Neural progenitor cell (in vitro differentiated cells): ENCODE measurements around the gene ALLC. TPM values are rescaled to one million over a fixed set of nuclear protein-coding genes. Genes with fewer than 3 reads are reported as not detected.

ENCODE experiments used
- DNase-seq: peaks from one replicate; pipeline ENCODE4 v3.0.0-alpha.2; 2016; ENCODE audit warnings: low spot score
- H2AFZ ChIP-seq: fragments of 200-600 bp; sonication (generic); replicated peaks from 2 replicates; pipeline ENCODE4 v1.6.1; 2016; ENCODE audit warnings: antibody characterized with exemption
- H3F3A ChIP-seq: fragments of 200-600 bp; sonication (generic); 2 replicates; pipeline ENCODE4 v1.6.1; 2016; ENCODE audit warnings: antibody characterized with exemption, low read depth
- H3K27ac ChIP-seq: fragments of 200-600 bp; sonication (generic); 2 replicates; pipeline ENCODE4 v1.5.1; 2016; ENCODE audit warnings: mild to moderate bottlenecking
- H3K27me3 ChIP-seq: fragments of 200-600 bp; sonication (generic); 2 replicates; pipeline ENCODE4 v1.6.1; 2016; ENCODE audit warnings: mild to moderate bottlenecking, moderate library complexity
- H3K36me3 ChIP-seq: fragments of 200-600 bp; sonication (generic); 2 replicates; pipeline ENCODE4 v1.5.1; 2016
- H3K4me1 ChIP-seq: fragments of 200-600 bp; sonication (generic); 2 replicates; pipeline ENCODE4 v1.6.1; 2016; ENCODE audit warnings: mixed run types
- H3K4me2 ChIP-seq: fragments of 200-600 bp; sonication (generic); 2 replicates; pipeline ENCODE4 v1.6.1; 2016
- H3K4me3 ChIP-seq: fragments of 200-600 bp; sonication (generic); 2 replicates; pipeline ENCODE4 v1.5.1; 2016
- H3K79me2 ChIP-seq: fragments of 200-600 bp; sonication (generic); 2 replicates; pipeline ENCODE4 v1.6.1; 2016; ENCODE audit warnings: low read depth
- H3K9ac ChIP-seq: fragments of 200-600 bp; sonication (generic); 2 replicates; pipeline ENCODE4 v1.6.1; 2016
- H3K9me3 ChIP-seq: fragments of 200-600 bp; sonication (generic); 2 replicates; pipeline ENCODE4 v1.5.1; 2016; ENCODE audit warnings: low read depth
- H4K20me1 ChIP-seq: fragments of 200-600 bp; sonication (generic); 2 replicates; pipeline ENCODE4 v1.6.1; 2016; ENCODE audit warnings: low read depth
- H3K27ac Mint-ChIP-seq: 3 replicates; pipeline ENCODE4 v1.8.0; 2021; ENCODE audit warnings: mixed read lengths
- H3K27me3 Mint-ChIP-seq: 2 replicates; pipeline ENCODE4 v1.8.0; 2022; ENCODE audit warnings: low read depth, mild to moderate bottlenecking, inconsistent platforms, moderate library complexity, mixed read lengths; ENCODE audit not compliant: insufficient read depth
- H3K36me3 Mint-ChIP-seq: 3 replicates; pipeline ENCODE4 v1.8.0; 2021; ENCODE audit warnings: mixed read lengths
- H3K4me1 Mint-ChIP-seq: 3 replicates; pipeline ENCODE4 v1.8.0; 2021; ENCODE audit warnings: mixed read lengths
- H3K4me3 Mint-ChIP-seq: 3 replicates; pipeline ENCODE4 v1.8.0; 2021; ENCODE audit warnings: mild to moderate bottlenecking, moderate library complexity, mixed read lengths
- H3K9me3 Mint-ChIP-seq: 3 replicates; pipeline ENCODE4 v1.8.0; 2020; ENCODE audit warnings: mixed read lengths
- CTCF ChIP-seq: fragments of 200-600 bp; sonication (generic); IDR thresholded peaks from 2 replicates; pipeline ENCODE4 v1.5.1; 2017; ENCODE audit warnings: antibody characterized with exemption, mild to moderate bottlenecking
- EZH2 ChIP-seq: fragments of 200-600 bp; sonication (generic); IDR thresholded peaks from 2 replicates; pipeline ENCODE4 v1.6.1; 2017; ENCODE audit warnings: antibody characterized with exemption, mild to moderate bottlenecking, moderate library complexity
- EZH2phosphoT487 ChIP-seq: fragments of 200-600 bp; sonication (generic); IDR thresholded peaks from 2 replicates; pipeline ENCODE4 v1.6.1; 2017; ENCODE audit warnings: antibody characterized with exemption
- total RNA-seq: library from RNA; depleted of rRNA; stranded (reverse); fragments of >200 nt; gene quantifications from 2 replicates; pipeline ENCODE4 v1.2.3, GENCODE V29; 2015; ENCODE audit warnings: low replicate concordance

Gene ALLC
- total RNA-seq, 1 donor from 2014 or later: not detected

- Histone ChIP-seq H3K4me3 (no peak overlapping the region), H3K9ac (no peak overlapping the region), H3K27me3 (no peaks in the 10 kb centered on the region), H2AFZ (no peak overlapping the region), H3K27ac (no peak overlapping the region), H3K4me2 (no peak overlapping the region), H3K4me1 (no peaks in the 10 kb centered on the region), H3K9me3 (no peaks in the 10 kb centered on the region), H3F3A (no peaks in the 10 kb centered on the region), H3K79me2 (no peaks in the 10 kb centered on the region), H4K20me1 (no peaks in the 10 kb centered on the region), H3K36me3 (no peaks in the 10 kb centered on the region)
- DNase-seq: no peak
- Mint-ChIP-seq H3K9me3 (no peaks in the 10 kb centered on the region), H3K27me3 (peaks cover 7% of the 10 kb centered on the region), H3K36me3 (no peaks in the 10 kb centered on the region), H3K4me1 (peaks cover 7% of the 10 kb centered on the region), H3K4me3 (no peak overlapping the region), H3K27ac (no peak overlapping the region)
- no peak for TF ChIP-seq EZH2
- TF ChIP-seq EZH2phosphoT487: no peak
- TF ChIP-seq CTCF: no peak
These were observed 18.3 kb upstream of the ALLC start for GRCh38 chr2:3639653-3640052.

GRCh38 chr2:3641181-3641580 is 16.8 kb upstream of the ALLC start:
- Mint-ChIP-seq H3K27me3 (peaks cover 2% of the 10 kb centered on the region), H3K36me3 (no peaks in the 10 kb centered on the region), H3K4me1 (peaks cover 4% of the 10 kb centered on the region), H3K4me3 (no peak overlapping the region), H3K9me3 (no peaks in the 10 kb centered on the region), H3K27ac (no peak overlapping the region)
- Histone ChIP-seq H3F3A (no peaks in the 10 kb centered on the region), H3K9ac (no peak overlapping the region), H3K9me3 (no peaks in the 10 kb centered on the region), H3K36me3 (no peaks in the 10 kb centered on the region), H2AFZ (no peak overlapping the region), H3K4me1 (no peaks in the 10 kb centered on the region), H3K27ac (no peak overlapping the region), H3K4me2 (no peak overlapping the region), H3K4me3 (no peak overlapping the region), H4K20me1 (no peaks in the 10 kb centered on the region), H3K79me2 (no peaks in the 10 kb centered on the region), H3K27me3 (no peaks in the 10 kb centered on the region)
- TF ChIP-seq CTCF (no peak), EZH2phosphoT487 (no peak), EZH2 (no peak)
- no peak for DNase-seq

GRCh38 chr2:3641841-3642421 is 16.1 kb upstream of the ALLC start:
- no peaks in the 10 kb centered on the region for H3K9me3 ChIP-seq
- H3K4me1 Mint-ChIP-seq: peaks cover 4% of the 10 kb centered on the region
- no peak overlapping the region for H3K4me2 ChIP-seq
- no peak overlapping the region for H3K9ac ChIP-seq
- DNase-seq: no peak
- no peak overlapping the region for H3K27ac ChIP-seq
- H3K4me1 ChIP-seq: no peaks in the 10 kb centered on the region
- TF ChIP-seq CTCF (no peak), EZH2 (no peak), EZH2phosphoT487 (no peak)
- no peaks in the 10 kb centered on the region for H3K36me3 ChIP-seq
- H3K4me3 Mint-ChIP-seq: peak overlapping the region; percentile 41
- no peaks in the 10 kb centered on the region for H3F3A ChIP-seq
- peaks cover 2% of the 10 kb centered on the region for H3K27me3 Mint-ChIP-seq
- no peaks in the 10 kb centered on the region for H3K9me3 Mint-ChIP-seq
- H3K79me2 ChIP-seq: no peaks in the 10 kb centered on the region
- no peak overlapping the region for H2AFZ ChIP-seq
- H3K27ac Mint-ChIP-seq: peak overlapping the region; percentile 57
- no peaks in the 10 kb centered on the region for H3K27me3 ChIP-seq
- no peaks in the 10 kb centered on the region for H4K20me1 ChIP-seq
- no peaks in the 10 kb centered on the region for H3K36me3 Mint-ChIP-seq
- no peak overlapping the region for H3K4me3 ChIP-seq
